Measurements from ENCODE around the gene EPB41L4A.
A peak's percentile ranks its signal among the peaks of the same experiment; 100 is the strongest.

The EPB41L4A gene

DNA sequence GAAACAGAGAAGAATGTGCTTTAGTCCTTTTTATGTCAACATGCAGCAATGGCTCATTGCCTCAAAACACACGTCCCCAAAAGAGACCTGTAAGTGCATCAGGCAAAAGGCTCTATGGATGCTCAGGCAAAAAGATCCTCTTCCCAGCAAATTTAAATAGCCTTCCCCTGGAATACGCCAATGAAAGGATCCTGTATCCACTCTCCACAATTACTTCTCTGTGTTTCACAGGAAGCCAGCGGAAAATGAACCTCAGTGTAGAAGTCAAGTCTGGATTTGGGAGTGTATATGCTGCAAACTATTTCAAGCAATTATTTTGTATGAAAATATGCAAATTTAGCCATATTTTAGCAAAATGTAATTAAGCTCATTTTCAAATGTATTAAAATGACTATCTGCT, 217.9 kb downstream of the EPB41L4A start:
- no peak for DNase-seq

DNA sequence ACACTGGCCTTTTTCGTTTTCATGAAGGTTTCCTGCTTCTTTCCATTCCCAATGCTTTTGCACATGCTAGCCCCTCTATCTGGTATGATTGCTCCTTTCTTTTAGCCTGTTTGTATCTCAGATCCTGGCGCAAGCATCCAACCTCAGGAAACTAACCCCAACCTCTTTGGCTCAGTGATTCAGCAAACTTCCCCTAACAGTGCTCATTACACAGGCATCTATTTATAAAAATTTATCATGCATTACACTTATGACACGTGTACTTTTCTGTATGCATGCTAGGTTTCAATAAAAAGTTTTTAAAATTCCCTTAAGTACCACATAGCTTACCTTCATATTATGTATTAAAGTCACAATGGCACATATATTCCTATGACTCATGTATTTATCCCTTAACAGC, 218.9 kb downstream of the EPB41L4A start:
- no peak for DNase-seq

DNA sequence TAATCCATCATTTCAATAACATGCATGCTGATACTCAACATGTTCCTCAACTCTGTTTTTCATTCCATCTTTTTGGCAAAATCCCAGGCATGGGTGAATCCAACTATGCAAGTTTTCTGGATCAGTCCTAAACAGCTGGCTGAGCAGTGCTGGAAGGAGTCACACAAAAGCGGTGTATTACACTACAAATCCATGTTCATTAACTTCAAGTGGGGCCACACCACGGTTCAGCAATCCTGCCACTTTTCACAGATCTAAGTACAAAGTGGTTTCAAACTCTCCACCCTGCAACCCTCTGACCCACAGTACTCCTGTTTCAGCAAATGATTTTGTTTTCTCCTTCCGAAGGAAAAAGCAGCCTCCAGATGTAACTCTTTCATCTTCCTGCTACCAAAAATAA, 222.5 kb downstream of the EPB41L4A start:
- no peak for DNase-seq

DNA sequence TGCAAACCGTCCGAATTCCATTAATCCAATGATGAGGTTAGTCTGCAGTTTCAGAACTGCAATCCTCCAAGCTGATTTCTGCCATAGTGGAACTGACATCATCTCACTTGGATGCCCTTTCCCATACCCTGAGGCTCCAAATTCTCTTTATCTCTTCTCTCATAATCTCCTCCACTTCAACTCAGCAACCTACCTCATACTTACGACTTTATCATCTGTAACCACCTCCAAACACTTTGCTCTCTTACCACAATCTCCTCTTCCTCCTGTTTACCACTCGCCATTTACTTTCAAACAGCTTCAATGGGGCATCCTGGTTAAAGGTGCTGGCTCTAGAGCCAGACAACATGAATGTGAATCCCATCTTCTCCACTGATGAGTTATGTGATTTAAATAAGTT, 223.2 kb downstream of the EPB41L4A start:
- DNase-seq: no peak

DNA sequence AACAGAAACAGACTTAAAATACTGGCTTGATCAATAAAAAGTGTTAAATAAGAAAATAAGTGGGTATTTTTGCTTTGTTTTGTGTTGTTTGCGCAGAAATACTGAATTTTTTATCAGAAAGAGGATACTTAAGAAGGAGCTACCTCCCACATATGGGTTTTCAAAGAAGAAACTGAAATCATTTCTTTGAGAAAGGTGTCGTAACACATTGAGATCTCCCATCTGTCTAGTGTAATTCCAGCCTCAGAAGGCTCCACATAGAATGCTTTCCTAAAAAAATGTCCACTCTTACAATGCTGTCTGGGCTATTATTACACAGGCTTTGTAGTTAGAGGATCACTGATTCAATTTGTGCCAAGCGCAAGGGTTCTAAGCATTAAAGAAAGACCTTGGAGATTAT, 226.2 kb downstream of the EPB41L4A start:
- no peak for DNase-seq

DNA sequence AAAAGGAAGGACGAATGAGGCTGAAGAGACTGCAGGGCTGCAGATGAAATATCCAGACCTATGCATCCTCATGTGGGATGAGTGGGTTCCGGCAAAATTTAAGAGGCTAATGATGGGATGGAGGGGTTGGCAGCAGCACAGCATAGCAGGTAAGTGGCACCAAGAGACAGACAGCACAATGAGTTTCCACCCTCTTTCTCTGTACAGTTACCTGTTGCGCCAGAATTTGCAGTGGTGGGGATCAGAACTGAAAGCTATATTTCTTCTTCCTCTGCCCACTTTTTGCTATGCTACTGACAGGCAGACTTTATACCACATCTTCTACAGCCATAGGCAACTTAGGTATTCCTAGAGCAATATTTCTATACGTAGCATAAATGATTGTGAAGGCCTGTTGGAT, 227.0 kb downstream of the EPB41L4A start:
- no peak for DNase-seq

DNA sequence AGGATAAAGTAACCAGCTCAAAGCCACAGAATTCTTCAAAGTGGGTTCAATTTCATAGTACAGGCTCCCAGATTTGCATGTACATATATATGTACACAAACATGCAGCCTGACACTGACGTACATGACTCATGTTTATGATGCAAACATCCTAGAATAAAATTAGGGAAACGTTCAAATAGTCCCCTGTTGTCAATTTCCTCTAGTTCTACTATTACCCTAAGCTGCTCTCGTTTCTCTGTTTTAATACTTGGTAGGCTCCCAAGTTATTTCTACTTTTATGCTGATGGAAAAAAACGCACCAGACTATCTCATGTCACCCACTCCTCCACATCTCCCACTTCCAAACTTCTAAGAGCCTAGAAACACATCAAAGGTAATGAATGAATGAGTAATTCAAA, 229.7 kb downstream of the EPB41L4A start:
- DNase-seq: no peak

DNA sequence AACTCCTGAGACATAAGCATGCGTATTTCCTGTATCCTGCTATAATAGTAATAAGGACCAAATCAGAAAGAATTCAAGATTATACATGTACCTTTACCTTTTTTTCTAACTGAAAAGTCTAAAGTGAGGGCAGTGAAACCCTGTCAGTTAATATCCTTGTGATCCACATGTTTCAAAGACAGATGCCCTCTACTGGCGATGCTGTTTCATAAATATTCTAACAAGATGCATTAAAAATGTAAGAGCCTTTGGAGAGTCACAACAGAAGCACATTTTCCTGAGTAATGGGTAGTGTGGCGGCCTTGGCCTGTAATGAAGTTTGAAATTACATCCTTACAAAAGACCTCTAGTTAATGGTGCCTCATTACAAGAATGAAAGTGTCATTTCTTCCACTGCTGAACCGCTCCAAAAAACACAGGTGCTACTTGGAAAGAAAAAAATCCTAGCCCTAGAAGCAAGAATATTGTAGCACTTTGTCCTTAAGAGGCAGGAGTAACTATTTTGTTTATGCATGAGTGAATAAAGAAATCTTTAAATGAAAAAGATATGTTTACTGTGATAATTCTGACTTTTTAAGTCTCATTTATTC, 232.6 kb downstream of the EPB41L4A start:
- peak; percentile 40 for DNase-seq

DNA sequence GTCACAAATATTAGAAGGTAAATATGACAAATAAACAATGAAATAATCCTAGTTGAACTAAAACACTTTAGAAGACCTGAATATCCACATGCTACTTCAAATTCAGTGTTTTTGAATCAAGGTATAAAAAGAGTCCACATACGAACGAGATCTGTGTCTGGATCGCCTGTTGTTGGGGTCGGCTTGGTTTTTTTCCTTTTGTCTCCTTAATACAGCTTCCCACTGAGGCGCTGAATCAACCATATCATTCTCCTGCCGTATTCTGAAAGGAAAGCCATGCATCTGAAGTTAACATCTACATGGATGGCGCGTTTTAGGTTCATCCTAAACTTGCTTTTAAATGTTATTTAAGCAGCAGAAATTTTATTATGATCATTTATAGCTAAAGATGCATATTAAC, 235.2 kb downstream of the EPB41L4A start:
- no peak for DNase-seq

DNA sequence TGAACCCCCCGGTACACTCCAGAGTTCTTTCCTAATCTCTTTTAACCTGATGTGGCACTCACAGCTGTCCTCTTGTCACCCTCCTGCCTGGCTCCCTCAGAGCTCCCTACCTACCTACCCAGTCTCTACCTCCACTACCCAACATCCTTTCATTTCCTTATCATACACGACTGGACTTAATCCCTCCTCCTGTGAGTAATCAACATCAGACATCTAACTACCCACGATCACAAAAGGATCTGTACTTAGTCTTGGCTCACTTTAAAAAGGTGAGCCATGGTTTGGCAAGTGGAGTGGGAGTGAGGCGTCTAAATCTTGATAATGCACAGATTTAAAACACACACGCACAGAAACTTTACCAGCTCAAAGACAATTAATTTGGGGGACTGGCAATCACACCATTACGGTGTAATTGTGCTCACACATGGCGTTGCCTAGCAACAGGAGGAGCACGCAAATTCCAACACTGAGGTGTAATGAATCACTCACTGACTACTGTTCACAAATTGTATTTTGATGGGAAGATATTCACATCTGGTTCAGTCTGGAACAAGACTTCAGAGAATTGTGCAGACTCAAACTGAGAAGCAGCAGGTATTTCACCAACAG, 235.9 kb downstream of the EPB41L4A start:
- no peak for DNase-seq

DNA sequence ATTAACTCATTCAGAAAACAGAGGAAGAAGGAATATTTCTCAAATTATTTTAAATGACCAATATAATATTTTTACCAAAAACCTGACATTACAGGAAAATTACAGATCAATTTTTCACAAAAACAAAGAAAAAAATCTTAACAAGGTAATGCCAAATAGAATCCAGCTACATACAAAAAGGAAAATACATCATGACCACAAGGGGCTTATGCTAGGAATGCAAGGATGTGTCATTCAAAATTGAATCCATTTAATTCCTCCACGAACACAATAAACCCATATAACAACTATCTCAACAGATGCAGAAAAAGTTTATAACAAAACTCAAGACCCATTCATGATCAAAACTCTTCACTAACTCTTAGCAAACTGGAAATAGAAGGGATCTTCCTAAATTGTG, 239.8 kb downstream of the EPB41L4A start:
- no peak for DNase-seq

DNA sequence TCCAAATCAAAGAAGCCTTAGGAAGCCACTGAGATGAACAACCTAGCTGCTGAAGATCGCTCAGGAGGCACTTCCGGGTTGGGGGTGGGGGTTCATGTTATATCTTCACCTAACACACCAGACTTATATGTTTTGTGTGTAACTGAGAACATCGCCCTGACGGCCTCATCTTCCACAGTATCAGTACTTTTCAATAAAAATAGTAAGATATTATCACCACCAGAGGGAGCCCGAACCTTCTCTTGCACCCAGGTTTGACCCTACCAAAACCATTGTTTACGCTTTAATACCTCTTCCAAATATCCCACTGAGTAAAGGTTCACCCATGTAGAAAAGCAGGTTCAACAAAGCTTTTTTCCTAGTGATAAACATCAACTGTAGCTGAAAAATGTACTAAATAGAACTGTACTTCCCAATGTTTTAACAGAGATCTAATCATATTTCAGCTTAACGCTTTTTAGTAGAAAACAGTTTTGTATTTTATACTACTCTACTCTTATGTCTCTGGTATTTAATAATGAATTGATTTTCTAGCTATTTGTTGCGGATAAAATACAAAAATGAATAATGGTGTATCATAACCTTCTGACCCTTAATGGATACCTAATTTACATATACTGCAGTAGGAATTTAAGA, 244.0 kb downstream of the EPB41L4A start:
- peak; percentile 18 for DNase-seq

DNA sequence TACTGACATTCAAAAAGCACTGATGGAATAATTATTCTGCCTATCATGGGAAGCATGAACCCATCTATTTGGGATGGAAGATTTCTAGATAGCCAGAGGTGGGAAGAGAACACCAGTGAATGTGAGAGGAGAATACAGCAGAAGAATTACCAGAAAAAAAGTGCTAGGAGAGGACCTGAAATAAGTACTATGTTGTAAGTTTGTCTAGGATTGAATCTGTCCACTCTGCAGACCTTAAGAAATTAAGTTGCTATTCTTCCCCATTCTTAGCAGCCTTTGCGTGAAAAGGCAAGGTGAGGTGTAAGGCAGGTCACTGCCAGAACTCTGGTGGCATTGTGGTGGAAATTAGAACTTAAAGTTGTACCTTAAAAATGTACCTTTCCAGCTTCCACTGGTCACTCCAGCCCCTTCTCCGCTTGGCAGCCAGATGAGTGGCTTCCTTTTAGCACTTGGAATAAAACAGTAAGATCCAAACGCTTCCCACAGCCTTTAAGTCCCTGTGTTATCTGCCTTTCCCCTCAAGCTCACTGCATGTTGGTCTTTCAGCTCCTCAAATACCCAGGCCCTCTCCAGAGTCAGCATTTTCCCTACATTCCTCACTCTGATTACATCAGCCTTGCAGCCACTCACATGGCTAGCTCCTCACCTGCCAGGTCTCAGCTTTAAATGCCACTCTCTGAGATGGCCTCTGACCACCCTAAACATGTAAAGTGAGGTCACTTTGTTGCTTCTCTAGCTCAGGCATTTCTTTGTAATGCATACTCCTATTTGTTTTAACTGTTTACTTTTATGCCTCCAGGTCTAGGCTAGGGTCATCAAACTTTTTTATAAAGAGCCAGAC, 253.0 kb downstream of the EPB41L4A start:
- no peak for DNase-seq

DNA sequence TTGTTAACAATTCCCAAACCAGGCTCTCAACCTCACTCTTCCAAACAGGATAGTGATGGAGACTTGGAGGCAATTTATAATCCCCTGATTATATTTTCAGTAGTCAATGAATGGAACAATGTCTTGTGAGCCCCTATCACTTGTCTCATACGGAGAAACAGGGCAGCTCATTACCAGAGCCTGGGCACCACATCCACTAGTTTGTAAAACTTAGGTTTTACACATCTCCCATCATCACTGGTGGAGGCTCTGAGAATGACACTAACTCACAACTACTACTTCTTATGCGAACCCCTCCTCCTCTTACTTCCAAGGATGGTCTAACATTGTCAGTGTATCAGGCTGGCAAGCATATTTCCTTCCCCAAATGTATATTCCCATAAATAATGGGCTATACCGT, 253.7 kb downstream of the EPB41L4A start:
- no peak for DNase-seq

DNA sequence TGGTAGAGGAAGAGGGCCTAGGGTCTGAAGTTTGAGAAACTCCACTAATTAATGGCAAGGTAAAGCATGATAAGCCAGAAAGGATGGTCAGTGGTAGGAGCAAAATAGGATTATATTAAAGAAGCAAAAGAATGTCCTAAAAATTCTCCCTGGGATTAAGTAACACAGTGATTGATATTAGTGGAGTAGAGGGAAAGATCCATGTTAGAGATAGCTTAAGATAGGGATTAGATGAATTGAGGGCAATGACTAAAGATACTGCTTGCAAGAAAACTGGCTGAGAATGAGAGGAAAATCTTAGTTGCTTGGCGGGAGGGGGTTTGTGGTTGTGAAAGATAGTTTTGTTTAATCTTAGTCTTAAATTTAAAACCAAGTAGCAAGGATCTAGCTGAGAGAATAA, 255.6 kb downstream of the EPB41L4A start:
- DNase-seq: no peak

DNA sequence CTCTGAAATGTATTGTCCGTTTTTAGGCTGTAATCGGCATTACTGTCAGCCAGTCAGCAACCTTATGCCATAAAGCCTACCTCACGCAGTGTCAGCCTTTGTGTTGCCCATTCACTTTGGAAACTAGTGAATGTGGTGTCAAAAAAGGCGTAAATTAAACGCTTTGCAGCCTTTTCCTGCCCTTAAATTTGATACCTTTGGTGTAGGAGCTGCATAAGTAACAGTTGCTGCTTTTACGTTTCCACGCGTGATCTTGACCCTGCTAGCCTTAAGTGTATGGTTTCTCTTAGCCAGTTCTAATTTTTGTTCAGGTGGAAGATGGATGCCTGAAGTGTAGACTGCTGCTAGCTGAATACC, 257.7 kb downstream of the EPB41L4A start:
- DNase-seq: no peak

DNA sequence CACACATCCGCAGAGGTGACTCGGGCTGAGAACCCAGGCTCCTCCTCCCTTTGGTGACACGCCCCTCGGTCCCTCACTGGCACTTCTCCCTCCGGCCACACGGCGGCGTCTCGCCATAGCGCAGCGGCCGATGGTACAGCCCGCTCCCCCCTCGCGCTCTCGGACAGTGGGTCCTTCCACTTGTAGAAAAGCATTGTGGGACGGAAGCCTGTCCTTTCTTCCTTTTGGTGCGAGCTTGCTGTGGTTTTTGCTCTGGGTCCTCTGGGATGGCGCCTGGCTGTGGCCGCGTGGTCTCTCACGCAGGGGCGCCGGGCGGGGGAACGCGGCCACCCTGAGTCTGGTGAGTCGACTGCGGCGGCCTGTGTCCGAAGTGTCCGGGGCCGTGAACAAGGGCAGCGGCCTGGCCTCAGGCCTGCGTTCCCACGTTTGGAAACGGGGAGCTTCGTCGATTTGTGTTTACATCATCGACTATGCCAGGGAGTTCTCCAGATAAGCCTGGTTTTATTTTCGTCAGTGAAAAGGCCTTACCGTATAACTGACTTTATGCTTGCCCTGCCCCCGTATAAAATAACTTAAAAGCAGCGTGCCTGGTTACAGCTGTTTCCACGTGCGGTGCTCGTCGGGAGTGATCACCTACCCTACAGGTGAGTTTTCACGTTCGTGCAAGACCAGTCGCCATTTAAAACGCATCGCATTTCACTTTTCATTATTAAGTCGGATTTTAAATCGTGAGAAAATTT, 258.3 kb downstream of the EPB41L4A start:
- DNase-seq: peak; percentile 82

DNA sequence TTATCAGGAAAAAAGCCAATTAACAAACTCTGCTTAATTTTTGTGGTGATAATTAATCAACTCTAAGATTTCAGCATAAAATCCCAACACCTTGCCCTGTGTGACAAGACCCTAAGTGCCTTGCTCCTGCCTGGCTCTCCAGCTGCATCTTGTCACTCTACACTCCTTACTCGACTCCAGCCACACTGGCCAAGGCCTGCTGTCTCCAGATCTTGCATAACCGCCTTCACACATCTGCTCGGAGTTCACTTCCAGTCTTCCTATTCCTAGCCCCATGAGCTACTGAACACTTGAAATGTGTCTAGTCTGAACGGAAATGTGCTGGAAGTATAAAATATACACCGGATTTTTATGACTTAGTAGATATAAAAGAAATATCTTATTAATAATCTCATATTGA, 259.6 kb downstream of the EPB41L4A start:
- peak; percentile 83 for DNase-seq

DNA sequence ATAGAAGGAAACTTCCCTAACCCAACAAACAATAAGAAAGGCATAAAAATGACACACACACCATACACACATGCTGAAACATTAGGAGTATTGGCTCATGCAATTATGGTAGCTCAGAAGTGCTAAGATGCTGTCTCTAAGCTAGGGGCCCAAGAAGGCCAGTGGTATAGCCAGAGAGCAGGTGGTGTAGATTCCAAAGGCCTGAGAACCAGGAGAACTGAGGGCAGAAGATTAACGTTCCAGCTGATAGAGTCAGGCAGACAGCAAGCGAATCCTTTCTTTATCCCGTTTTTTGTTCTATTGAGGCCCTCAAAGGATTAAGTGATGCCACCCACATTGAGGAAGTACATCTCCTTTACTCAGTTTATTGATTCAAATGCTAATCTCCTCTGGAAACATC, 262.9 kb downstream of the EPB41L4A start:
- no peak for DNase-seq

DNA sequence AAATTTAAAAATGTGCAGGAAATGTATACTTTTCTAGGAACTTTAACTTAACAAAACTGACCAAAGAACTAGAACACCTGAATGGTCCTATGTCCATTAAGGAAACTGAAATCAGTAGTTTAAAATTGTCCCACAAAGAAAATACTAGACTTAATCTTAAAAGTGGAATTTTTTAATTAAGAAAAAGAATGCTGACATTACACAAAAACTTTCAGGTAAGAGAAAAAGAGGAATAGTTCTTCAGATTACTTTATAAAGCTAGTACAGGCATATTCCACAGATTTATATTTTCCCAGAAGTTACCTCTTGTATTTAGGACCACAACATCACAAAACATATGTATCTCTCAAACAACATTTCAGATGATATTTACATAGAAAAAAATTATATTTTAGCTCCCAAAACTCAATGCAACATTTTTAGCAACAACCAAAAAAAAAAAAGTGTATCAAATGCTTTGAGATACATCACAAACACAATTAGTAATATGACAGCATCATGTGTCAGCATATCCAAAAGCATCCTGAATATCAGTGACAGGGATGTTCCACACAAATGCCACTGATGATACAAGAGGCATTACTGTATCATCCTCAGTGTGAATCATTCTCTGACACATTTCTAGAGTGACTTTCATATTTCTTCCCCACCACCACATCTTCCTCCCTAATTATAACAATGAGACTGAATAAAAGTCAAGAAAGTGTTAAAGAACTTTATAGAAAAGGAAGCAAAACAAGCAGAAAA, 264.0 kb downstream of the EPB41L4A start:
- DNase-seq: no peak

DNA sequence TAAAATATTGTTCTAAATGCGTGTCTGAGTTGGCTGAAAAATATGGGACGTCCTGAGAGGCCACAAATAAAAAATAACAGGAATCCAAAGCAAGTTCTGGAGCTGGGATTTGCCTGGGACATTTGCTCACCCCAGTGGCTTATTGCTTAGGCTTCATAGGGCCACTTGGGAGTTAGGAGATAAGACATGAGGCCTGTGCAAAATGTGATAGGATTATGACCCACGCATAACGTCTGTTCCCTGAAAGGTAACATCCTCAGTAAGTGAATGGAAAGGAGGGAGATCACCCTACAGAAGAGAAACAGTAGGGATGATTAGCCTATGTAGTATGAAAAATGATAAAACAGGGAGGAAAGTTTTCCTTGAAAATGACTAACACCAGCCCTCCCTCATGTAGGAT, 269.4 kb downstream of the EPB41L4A start:
- DNase-seq: no peak

Data from MV-4-11 (cell line).